ENCODE data around the gene ARID1B. TPM values are rescaled to one million over a fixed set of nuclear protein-coding genes. Genes with fewer than 3 reads are reported as not detected.

The ARID1B gene
- total and polyA plus RNA-seq, 10 of the 15 experiments (the other 5 are each of a cell fraction or from before 2014, with no cell fraction given) = 24.7 to 133 (median 54.6) TPM

- TF ChIP-seq ATF2 (IDR thresholded peaks at IDR 0.05; ENCODE audit: low read length) (no peak; the same call in 1 of the 2 replicates), MYB (IDR thresholded peaks at IDR 0.05; ENCODE audit: borderline replicate concordance, low read depth, low read length) (no peak), CHD2 (IDR thresholded peaks at IDR 0.05; ENCODE audit: borderline replicate concordance, low read depth, low read length) (peak; percentile 57), RAD51 (IDR thresholded peaks at IDR 0.05) (no peak), RELB (IDR thresholded peaks at IDR 0.05; ENCODE audit: low read depth) (no peak), YBX1 (IDR thresholded peaks at IDR 0.05) (no peak), ZZZ3 (IDR thresholded peaks at IDR 0.05; ENCODE audit: control insufficient read depth, insufficient read length, low read depth) (no peak), ZBTB11 (CRISPR knock-in tag; IDR thresholded peaks at IDR 0.05) (no peak), JUNB (IDR thresholded peaks at IDR 0.05) (no peak), CBFB (IDR thresholded peaks at IDR 0.05; ENCODE audit: low read depth) (peak; percentile 20; the same call in 1 of the 2 replicates), NFYB (IDR thresholded peaks at IDR 0.05; ENCODE audit: insufficient read depth, low read depth, low read length) (no peak), YY1 (IDR thresholded peaks at IDR 0.05; ENCODE audit: low read depth, low read length) (peak; percentile 57), IKZF1 (conservative IDR thresholded peaks at IDR 0.05) (peak; percentile 86), BACH1 (IDR thresholded peaks at IDR 0.05; ENCODE audit: borderline replicate concordance) (peak; percentile 75), PBX3 (IDR thresholded peaks at IDR 0.05; ENCODE audit: insufficient replicate concordance, low read depth, low read length) (no peak), PRDM15 (CRISPR knock-in tag; IDR thresholded peaks at IDR 0.05) (no peak), SP1 (IDR thresholded peaks at IDR 0.05; ENCODE audit: low read depth, low read length) (no peak), NFYA (IDR thresholded peaks at IDR 0.05; ENCODE audit: borderline replicate concordance, low read depth, low read length) (no peak), PML (IDR thresholded peaks at IDR 0.05; ENCODE audit: low read length) (peak; percentile 46; the same call in 1 of the 2 replicates)
Observed at GRCh38 chr6:157021344-157021992, 244.3 kb downstream of the ARID1B start (continued).

Data from GM12878 (cell line).